ENCODE measurements around the gene KMT2C. TPM values are rescaled to one million over a fixed set of nuclear protein-coding genes. Genes with fewer than 3 reads are reported as not detected.
"Not testable (repeated sequence)": the region's sequence is repeated elsewhere in the genome, so short reads cannot be mapped to it uniquely, and the experiment has no call there.

Gene KMT2C
- total RNA-seq, 4 donors from 2014 or later = 84.2 to 185 (median 111) TPM

GRCh38 chr7:152477079-152477478, 41.3 kb upstream of the KMT2C start:
- Histone ChIP-seq H3K27me3 (no peaks in the 10 kb centered on the region), H3K36me3 (no peaks in the 10 kb centered on the region), H3K4me3 (no peak overlapping the region), H3K4me1 (no peaks in the 10 kb centered on the region), H3K9me3 (no peaks in the 10 kb centered on the region), H3K27ac (no peak overlapping the region)
- DNase-seq = no peak
- TF ChIP-seq, protein P1, sequence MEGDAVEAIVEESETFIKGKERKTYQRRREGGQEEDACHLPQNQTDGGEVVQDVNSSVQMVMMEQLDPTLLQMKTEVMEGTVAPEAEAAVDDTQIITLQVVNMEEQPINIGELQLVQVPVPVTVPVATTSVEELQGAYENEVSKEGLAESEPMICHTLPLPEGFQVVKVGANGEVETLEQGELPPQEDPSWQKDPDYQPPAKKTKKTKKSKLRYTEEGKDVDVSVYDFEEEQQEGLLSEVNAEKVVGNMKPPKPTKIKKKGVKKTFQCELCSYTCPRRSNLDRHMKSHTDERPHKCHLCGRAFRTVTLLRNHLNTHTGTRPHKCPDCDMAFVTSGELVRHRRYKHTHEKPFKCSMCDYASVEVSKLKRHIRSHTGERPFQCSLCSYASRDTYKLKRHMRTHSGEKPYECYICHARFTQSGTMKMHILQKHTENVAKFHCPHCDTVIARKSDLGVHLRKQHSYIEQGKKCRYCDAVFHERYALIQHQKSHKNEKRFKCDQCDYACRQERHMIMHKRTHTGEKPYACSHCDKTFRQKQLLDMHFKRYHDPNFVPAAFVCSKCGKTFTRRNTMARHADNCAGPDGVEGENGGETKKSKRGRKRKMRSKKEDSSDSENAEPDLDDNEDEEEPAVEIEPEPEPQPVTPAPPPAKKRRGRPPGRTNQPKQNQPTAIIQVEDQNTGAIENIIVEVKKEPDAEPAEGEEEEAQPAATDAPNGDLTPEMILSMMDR (IDR thresholded peaks at IDR 0.05) = no peak
- TF ChIP-seq POLR2A (IDR thresholded peaks at IDR 0.05) = no peak

DNA sequence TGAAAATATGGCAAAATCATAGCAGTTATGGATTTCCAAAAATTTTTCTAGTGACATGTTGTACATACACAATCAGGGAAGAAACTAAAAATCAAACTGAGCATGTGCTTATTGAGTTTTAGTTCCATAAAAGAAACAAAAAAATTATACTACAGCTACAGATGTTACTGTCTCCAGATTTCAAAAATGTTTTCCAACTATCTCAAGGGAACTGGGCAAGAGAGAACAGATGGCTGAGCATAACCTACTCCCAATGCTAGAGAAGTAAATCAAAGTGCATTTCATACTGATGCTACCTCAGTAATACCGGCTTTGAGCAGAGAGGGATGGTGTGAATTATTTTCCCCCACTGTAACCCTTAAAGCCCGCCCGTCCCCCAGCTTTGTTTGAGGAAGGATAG, 40.7 kb upstream of the KMT2C start:
- TF ChIP-seq, protein P1 (IDR thresholded peaks at IDR 0.05) = no peak
- TF ChIP-seq POLR2A (IDR thresholded peaks at IDR 0.05) = no peak
- no peaks in the 10 kb centered on the region for H3K4me1 ChIP-seq
- no peaks in the 10 kb centered on the region for H3K27me3 ChIP-seq
- no peak for DNase-seq
- H3K36me3 ChIP-seq = no peaks in the 10 kb centered on the region
- H3K27ac ChIP-seq = no peak overlapping the region
- H3K4me3 ChIP-seq = no peak overlapping the region
- no peaks in the 10 kb centered on the region for H3K9me3 ChIP-seq

DNA sequence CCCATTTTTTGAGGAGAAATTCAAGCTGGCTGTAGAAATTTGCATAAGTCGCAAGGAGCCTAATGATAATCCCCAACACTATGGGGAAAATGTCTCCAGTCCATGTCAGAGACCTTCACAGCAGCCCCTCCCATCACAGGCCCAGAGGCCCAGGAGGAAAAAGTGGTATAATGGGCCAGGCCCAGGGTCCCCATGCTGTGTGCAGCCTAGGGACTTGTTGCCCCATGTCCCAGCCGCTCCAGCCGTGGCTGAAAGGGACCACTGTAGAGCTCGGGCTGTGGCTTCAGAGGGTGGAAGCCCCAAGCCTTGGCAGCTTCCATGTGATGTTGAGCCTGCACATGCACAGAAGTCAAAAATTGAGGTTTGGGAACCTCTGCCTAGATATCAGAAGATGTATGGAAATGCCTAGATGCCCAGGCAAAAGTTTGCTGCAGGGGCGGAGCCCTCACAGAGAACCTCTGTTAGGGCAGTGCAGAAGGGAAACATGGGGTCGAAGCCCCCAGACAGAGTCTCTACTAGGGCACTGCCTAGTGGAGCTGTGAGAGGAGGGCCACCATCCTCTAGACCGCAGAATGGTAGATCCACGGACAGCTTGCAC, 35.3 kb upstream of the KMT2C start:
- not testable (repeated sequence) for H3K27ac ChIP-seq, H3K4me1 ChIP-seq, H3K4me3 ChIP-seq, H3K9me3 ChIP-seq, DNase-seq, H3K27me3 ChIP-seq, H3K36me3 ChIP-seq

DNA sequence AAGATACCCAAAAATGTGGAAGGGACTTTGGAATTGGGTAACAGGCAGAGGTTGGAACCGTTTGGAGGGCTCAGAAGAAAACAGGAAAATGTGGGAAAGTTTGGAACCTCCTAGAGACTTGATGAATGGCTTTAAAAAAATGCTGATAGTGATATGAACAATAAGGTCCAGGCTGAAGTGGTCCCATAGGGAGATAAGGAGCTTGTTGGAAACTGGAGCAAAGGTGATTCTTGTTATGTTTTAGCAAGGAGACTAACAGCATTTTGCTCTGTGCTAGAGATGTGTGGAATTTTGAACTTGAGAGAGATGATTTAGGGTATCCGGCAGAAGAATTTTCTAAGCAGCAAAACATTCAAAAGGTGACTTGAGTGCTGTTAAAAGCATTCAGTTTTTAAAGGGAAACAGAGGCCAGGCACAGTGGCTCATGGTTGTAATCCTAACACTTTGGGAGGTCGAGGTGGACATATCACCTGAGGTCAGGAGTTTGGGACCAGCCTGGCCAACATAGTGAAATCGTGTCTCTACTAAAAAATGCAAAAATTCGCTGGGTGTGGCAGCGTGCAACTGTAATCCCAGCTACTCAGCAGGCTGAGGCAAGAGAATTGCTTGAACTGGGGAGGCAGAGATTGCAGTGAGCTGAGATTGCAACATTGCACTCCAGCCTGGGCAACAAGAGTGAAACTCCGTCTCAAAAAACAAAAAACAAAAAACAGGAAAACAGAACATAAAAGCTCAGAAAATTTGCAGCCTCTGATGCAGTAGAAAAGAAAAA, 34.6 kb upstream of the KMT2C start:
- H3K27ac ChIP-seq = not testable (repeated sequence)

GRCh38 chr7:152469576-152469975, 33.8 kb upstream of the KMT2C start:
- not testable (repeated sequence) for H3K36me3 ChIP-seq

More for the DNA sequence above, 34.6 kb upstream of the KMT2C start:
- not testable (repeated sequence) for H3K9me3 ChIP-seq, H3K4me1 ChIP-seq, H3K36me3 ChIP-seq, H3K27me3 ChIP-seq, H3K4me3 ChIP-seq, DNase-seq

DNA sequence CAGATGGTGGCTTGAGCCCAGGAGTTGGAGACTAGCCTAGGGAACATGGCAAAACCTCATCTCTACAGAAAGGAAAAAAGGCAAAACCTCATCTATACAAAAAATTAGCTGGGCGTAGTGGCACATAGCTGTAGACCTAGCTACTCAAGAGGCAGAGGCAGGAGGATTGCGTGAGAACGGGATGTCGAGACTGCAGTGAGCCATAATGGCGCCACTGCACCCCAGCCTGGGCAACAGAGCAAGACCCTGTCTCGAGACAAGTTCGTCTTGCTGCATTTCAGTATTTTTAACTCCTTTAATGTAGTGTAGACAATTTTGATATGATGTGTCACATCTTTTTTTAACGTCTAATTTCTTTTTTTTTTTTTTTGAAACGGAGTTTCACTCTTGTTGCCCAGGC, 31.4 kb upstream of the KMT2C start:
- Histone ChIP-seq H3K27ac (no peak overlapping the region), H3K4me1 (peaks cover 0 to 11% (median 2%) of the 10 kb centered on the region in 4 donors), H3K9me3 (peaks cover 0 to 7% (median 0%) of the 10 kb centered on the region in 4 donors), H3K4me3 (no peak overlapping the region), H3K36me3 (no peaks in the 10 kb centered on the region), H3K27me3 (no peaks in the 10 kb centered on the region)
- no peak for DNase-seq
- TF ChIP-seq, protein P1 (IDR thresholded peaks at IDR 0.05) = no peak
- TF ChIP-seq POLR2A (IDR thresholded peaks at IDR 0.05) = no peak

More at GRCh38 chr7:152469576-152469975, 33.8 kb upstream of the KMT2C start:
- H3K27me3 ChIP-seq, H3K4me3 ChIP-seq, H3K4me1 ChIP-seq, DNase-seq, H3K27ac ChIP-seq, H3K9me3 ChIP-seq: not testable (repeated sequence)

DNA sequence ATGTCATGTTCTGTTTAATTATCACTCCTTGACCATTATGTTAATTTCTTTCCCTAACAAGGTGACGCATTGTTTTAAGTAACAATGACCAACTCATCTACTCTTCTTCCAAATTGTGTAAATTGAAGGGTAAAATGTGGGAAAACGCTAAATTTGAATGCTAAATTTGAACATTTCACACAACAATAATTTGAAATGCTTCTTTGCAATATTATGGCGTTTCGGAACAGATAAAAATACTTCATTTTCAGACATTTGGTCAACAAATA, 29.2 kb upstream of the KMT2C start:
- TF ChIP-seq POLR2A (IDR thresholded peaks at IDR 0.05) = no peak
- TF ChIP-seq, protein P1 (IDR thresholded peaks at IDR 0.05) = no peak
- Histone ChIP-seq H3K27ac (peak overlapping the region; percentile 100), H3K9me3 (no peaks in the 10 kb centered on the region), H3K36me3 (no peaks in the 10 kb centered on the region), H3K4me1 (peaks cover 0 to 11% (median 2%) of the 10 kb centered on the region in 4 donors), H3K4me3 (peak overlapping the region; percentile 95 to 100 (median 97)), H3K27me3 (no peaks in the 10 kb centered on the region)
- no peak for DNase-seq

Measured in Peyer's patch (tissue), 4 donors.